ENCODE measurements around the gene KCNK13. TPM values are rescaled to one million over a fixed set of nuclear protein-coding genes. Genes with fewer than 3 reads are reported as not detected.
A peak's percentile ranks its signal among the peaks of the same experiment; 100 is the strongest.

Gene KCNK13
- total and polyA plus RNA-seq, 2 of the 13 experiments (the other 11 are each of a cell fraction or from before 2014, with no cell fraction given): 0.08 to 0.29 TPM

GRCh38 chr14:90062822-90063539, 1.2 kb downstream of the KCNK13 start (continued):
- TF ChIP-seq, protein P1, sequence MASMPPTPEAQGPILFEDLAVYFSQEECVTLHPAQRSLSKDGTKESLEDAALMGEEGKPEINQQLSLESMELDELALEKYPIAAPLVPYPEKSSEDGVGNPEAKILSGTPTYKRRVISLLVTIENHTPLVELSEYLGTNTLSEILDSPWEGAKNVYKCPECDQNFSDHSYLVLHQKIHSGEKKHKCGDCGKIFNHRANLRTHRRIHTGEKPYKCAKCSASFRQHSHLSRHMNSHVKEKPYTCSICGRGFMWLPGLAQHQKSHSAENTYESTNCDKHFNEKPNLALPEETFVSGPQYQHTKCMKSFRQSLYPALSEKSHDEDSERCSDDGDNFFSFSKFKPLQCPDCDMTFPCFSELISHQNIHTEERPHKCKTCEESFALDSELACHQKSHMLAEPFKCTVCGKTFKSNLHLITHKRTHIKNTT (CRISPR knock-in tag; IDR thresholded peaks at IDR 0.05): no peak
- no peak for TF ChIP-seq PAF1 (CRISPR knock-in tag; IDR thresholded peaks at IDR 0.05)
- peak; percentile 44 for TF ChIP-seq HNF4A (CRISPR knock-in tag; IDR thresholded peaks at IDR 0.05)
- no peak for TF ChIP-seq ZBTB3 (CRISPR knock-in tag; IDR thresholded peaks at IDR 0.05; ENCODE audit: borderline replicate concordance, low read depth)

DNA sequence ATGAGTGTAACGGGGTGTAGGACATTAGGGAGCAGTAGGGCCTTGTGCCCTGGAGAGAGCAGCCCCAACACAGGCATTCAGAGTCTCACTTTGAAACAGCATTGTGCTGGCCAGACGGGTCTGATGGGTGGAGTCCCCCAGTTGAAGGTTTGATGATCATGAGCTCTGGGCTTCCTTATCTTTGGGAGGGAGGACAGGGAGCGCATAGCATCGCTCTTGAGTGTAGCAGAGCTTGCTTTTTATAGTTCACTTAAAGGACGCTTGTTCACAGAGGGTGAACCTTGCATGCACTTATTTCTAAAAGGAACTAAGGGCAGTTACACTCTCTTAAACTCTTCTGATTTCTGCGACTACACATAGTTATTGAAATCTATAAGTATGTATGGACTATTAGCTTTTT, 10.6 kb downstream of the KCNK13 start:
- POLR2A ChIA-PET: no interaction called here
- H3K79me2 ChIP-seq (ENCODE audit: insufficient read depth, low read length): no peaks in the 10 kb centered on the region
- intact Hi-C loops (cut with micrococcal nuclease; ENCODE audit: unreplicated experiment) (no loop called here), in situ Hi-C loops (cut with HindIII; ENCODE audit: extremely low pct_ligation_motif_present, low pct_unique_long_range_greater_than_20kb) (no loop called here)
- H3K4me2 ChIP-seq (ENCODE audit: low read depth, low read length): no peak overlapping the region
- no peak overlapping the region for H3K4me3 ChIP-seq (replicated peaks in 1 of 3; ENCODE audit: insufficient read depth in 1 of 3, low read depth in 2 of 3, low read length in 3 of 3)
- no peak overlapping the region for H3K9ac ChIP-seq (ENCODE audit: insufficient read depth, low read depth, low read length)
- FAIRE-seq (no peak), DNase-seq (ENCODE audit: low spot score) (no peak), ATAC-seq (no peak)
- H4K20me1 ChIP-seq (ENCODE audit: insufficient read depth, low read length): no peaks in the 10 kb centered on the region
- no peaks in the 10 kb centered on the region for H3K36me3 ChIP-seq (replicated peaks in 1 of 2; ENCODE audit: control insufficient read depth in 1 of 2, insufficient read depth in 2 of 2, low read length in 2 of 2)
- H3K27ac ChIP-seq (ENCODE audit: extremely low read length, insufficient read depth, low read length): no peak overlapping the region
- CTCF ChIA-PET (ENCODE audit: low intra/inter-chr PET ratio, low total read pairs): no interaction called here
- H3K4me1 ChIP-seq (ENCODE audit: insufficient read depth, low read length): no peaks in the 10 kb centered on the region
- TF ChIP-seq, protein P2, sequence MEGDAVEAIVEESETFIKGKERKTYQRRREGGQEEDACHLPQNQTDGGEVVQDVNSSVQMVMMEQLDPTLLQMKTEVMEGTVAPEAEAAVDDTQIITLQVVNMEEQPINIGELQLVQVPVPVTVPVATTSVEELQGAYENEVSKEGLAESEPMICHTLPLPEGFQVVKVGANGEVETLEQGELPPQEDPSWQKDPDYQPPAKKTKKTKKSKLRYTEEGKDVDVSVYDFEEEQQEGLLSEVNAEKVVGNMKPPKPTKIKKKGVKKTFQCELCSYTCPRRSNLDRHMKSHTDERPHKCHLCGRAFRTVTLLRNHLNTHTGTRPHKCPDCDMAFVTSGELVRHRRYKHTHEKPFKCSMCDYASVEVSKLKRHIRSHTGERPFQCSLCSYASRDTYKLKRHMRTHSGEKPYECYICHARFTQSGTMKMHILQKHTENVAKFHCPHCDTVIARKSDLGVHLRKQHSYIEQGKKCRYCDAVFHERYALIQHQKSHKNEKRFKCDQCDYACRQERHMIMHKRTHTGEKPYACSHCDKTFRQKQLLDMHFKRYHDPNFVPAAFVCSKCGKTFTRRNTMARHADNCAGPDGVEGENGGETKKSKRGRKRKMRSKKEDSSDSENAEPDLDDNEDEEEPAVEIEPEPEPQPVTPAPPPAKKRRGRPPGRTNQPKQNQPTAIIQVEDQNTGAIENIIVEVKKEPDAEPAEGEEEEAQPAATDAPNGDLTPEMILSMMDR (CRISPR knock-in tag; IDR thresholded peaks at IDR 0.05): no peak
- TF ChIP-seq HNF4G (IDR thresholded peaks at IDR 0.05; ENCODE audit: borderline replicate concordance, low read depth, low read length): no peak
- no peak for TF ChIP-seq HNF4G (CRISPR knock-in tag; IDR thresholded peaks at IDR 0.05; ENCODE audit: borderline replicate concordance, low read depth)
- no peak for TF ChIP-seq ZMYM2 (CRISPR knock-in tag; IDR thresholded peaks at IDR 0.05)
- no peak for TF ChIP-seq HDAC2 (CRISPR knock-in tag; IDR thresholded peaks at IDR 0.05)
- TF ChIP-seq ZMYM3 (CRISPR knock-in tag; IDR thresholded peaks at IDR 0.05): no peak
- TF ChIP-seq SMYD3 (CRISPR knock-in tag; IDR thresholded peaks at IDR 0.05): no peak
- TF ChIP-seq BHLHE40 (IDR thresholded peaks at IDR 0.05; ENCODE audit: low read length): no peak
- TF ChIP-seq STAT5B (CRISPR knock-in tag; IDR thresholded peaks at IDR 0.05): no peak
- no peak for TF ChIP-seq MAFF (IDR thresholded peaks at IDR 0.05; ENCODE audit: low read depth, low read length)
- no peak for TF ChIP-seq FOXA1 (IDR thresholded peaks at IDR 0.05)
- TF ChIP-seq FOXA1 (CRISPR knock-in tag; IDR thresholded peaks at IDR 0.05): no peak
- no peak for TF ChIP-seq THAP11 (CRISPR knock-in tag; IDR thresholded peaks at IDR 0.05)
- no peak for TF ChIP-seq ZNF547 (CRISPR knock-in tag; IDR thresholded peaks at IDR 0.05)
- no peak for TF ChIP-seq ARNT2 (CRISPR knock-in tag; IDR thresholded peaks at IDR 0.05; ENCODE audit: low read depth)
- no peak for TF ChIP-seq JUND (CRISPR knock-in tag; IDR thresholded peaks at IDR 0.05)
- TF ChIP-seq TCF7L2 (IDR thresholded peaks at IDR 0.05; ENCODE audit: low read depth, low read length): no peak
- no peak for TF ChIP-seq HOXA3 (CRISPR knock-in tag; IDR thresholded peaks at IDR 0.05)
- no peak for TF ChIP-seq ZNF124 (CRISPR knock-in tag; IDR thresholded peaks at IDR 0.05)
- no TSS peak for BruUV-seq (replicated peaks)
- no peak overlapping the region for H2AFZ ChIP-seq (ENCODE audit: low read length)
- no peaks in the 10 kb centered on the region for H3K9me3 ChIP-seq (ENCODE audit: low read length)
- H3K27me3 ChIP-seq (ENCODE audit: control insufficient read depth in 1 of 2, insufficient read depth in 2 of 2, low read length in 2 of 2): peaks cover 1 to 30% of the 10 kb centered on the region in 2 experiments; a peak in 3 of 5 replicates
- WGBS (ENCODE audit: low lambda C conversion rate): 50% methylated on average over 6 of the region's 6 CpGs

Measured in HepG2 (cell line).